HepG2 (cell line): ENCODE results near the gene GSAP. TPM values are rescaled to one million over a fixed set of nuclear protein-coding genes. Genes with fewer than 3 reads are reported as not detected.

Source experiments
- DDIT3 ChIP-seq: sonication (generic); formaldehyde crosslinking; IDR thresholded peaks from 2 replicates; pipeline ENCODE4 v1.4.0; 2020; ENCODE audit warnings: mild to moderate bottlenecking, missing genetic modification reagents
- EP300 ChIP-seq, 3 experiments: sonication (generic) in 1 of 3; formaldehyde crosslinking in 1 of 3; IDR thresholded peaks; 2 replicates each; pipeline versions ENCODE4 v1.5.1 to v1.6.1; 2011 to 2020; ENCODE audit warnings: low read depth in 2 of 3, low read length in 2 of 3, borderline replicate concordance in 1 of 3, improper control_type of control experiment in 1 of 3, mild to moderate bottlenecking in 1 of 3, missing genetic modification reagents in 1 of 3, moderate library complexity in 1 of 3
- HMG20A ChIP-seq: IDR thresholded peaks from 2 replicates; pipeline ENCODE4 v1.6.1; 2016; ENCODE audit warnings: borderline replicate concordance
- HNRNPUL1 ChIP-seq: fragments of 200-400 bp; formaldehyde crosslinking; IDR thresholded peaks from 2 replicates; pipeline ENCODE4 v1.6.1; 2017; ENCODE audit warnings: low read depth, mild to moderate bottlenecking, low read length, moderate library complexity
- MLX ChIP-seq: IDR thresholded peaks from 2 replicates; pipeline ENCODE4 v1.6.1; 2016
- RAD21 ChIP-seq: fragments of 450-650 bp; formaldehyde crosslinking; IDR thresholded peaks from 2 replicates; pipeline ENCODE4 v1.5.0; 2020; ENCODE audit warnings: mild to moderate bottlenecking
- RFX1 ChIP-seq: fragments of 450-650 bp; IDR thresholded peaks from 2 replicates; pipeline ENCODE4 v1.6.1; 2017
- RFXANK ChIP-seq: IDR thresholded peaks from 2 replicates; pipeline ENCODE4 v1.6.1; 2016
- SP1 ChIP-seq, 2 experiments: fragments of 450-650 bp in 1 of 2; sonication (generic) in 1 of 2; formaldehyde crosslinking in 1 of 2; IDR thresholded peaks; 2 replicates each; pipeline versions ENCODE4 v1.4.0 to v1.6.1; 2016 to 2020; ENCODE audit warnings: missing genetic modification reagents in 1 of 2
- TFE3 ChIP-seq: IDR thresholded peaks from 2 replicates; pipeline ENCODE4 v1.6.1; 2016
- THAP11 ChIP-seq: IDR thresholded peaks from 2 replicates; pipeline ENCODE4 v1.6.1; 2016; ENCODE audit warnings: missing biosample characterization, missing genetic modification reagents
- TSC22D2 ChIP-seq: sonication (generic); formaldehyde crosslinking; IDR thresholded peaks from 2 replicates; pipeline ENCODE4 v1.5.1; 2020; ENCODE audit warnings: missing genetic modification reagents, mild to moderate bottlenecking, borderline replicate concordance
- ZFP36 ChIP-seq: fragments of 150-350 bp; IDR thresholded peaks from 2 replicates; pipeline ENCODE4 v1.6.1; 2018; ENCODE audit warnings: borderline replicate concordance, low read length, low read depth; ENCODE audit not compliant: partially characterized antibody
- ZNF17 ChIP-seq: sonication (generic); formaldehyde crosslinking; IDR thresholded peaks from 2 replicates; pipeline ENCODE4 v1.5.0; 2020; ENCODE audit warnings: mild to moderate bottlenecking, missing genetic modification reagents
- ZNF232 ChIP-seq: sonication (generic); formaldehyde crosslinking; IDR thresholded peaks from 2 replicates; pipeline ENCODE4 v1.4.0; 2020; ENCODE audit warnings: missing genetic modification reagents, borderline replicate concordance
- ZNF24 ChIP-seq: fragments of 450-650 bp; IDR thresholded peaks from 2 replicates; pipeline ENCODE4 v1.6.1; 2017; ENCODE audit warnings: antibody characterized with exemption, mild to moderate bottlenecking
- ZNF292 ChIP-seq: sonication (generic); formaldehyde crosslinking; IDR thresholded peaks from 2 replicates; pipeline ENCODE4 v1.8.1; 2022; ENCODE audit warnings: mild to moderate bottlenecking, low read depth, missing genetic modification reagents, borderline replicate concordance
- ZNF296 ChIP-seq: sonication (generic); formaldehyde crosslinking; conservative IDR thresholded peaks from 2 replicates; pipeline ENCODE4 v1.5.0; 2020; ENCODE audit warnings: mild to moderate bottlenecking, missing genetic modification reagents
- ZNF432 ChIP-seq: sonication (generic); formaldehyde crosslinking; IDR thresholded peaks from 2 replicates; pipeline ENCODE4 v1.5.0; 2020; ENCODE audit warnings: missing genetic modification reagents, mild to moderate bottlenecking, borderline replicate concordance
- ZNF83 ChIP-seq: sonication (generic); formaldehyde crosslinking; IDR thresholded peaks from 2 replicates; pipeline ENCODE4 v1.4.0; 2020; ENCODE audit warnings: missing genetic modification reagents, mild to moderate bottlenecking, borderline replicate concordance
- ZSCAN12 ChIP-seq: sonication (generic); formaldehyde crosslinking; IDR thresholded peaks from 2 replicates; pipeline ENCODE4 v1.9.0; 2021; ENCODE audit warnings: mild to moderate bottlenecking, missing genetic modification reagents
- polyA plus RNA-seq, 8 experiments: library from polyadenylated mRNA; depleted of rRNA in 3 of 8; stranded (reverse) in 7 of 8; unstranded in 1 of 8; fragments of >200 nt; fragmentation: Illumina TruSeq in 4 of 8; extraction: Trizol in 4 of 8; gene quantifications; 2 replicates each; pipeline versions ENCODE4 v1.2.1 to v1.2.3, GENCODE V29; 2011 to 2016; ENCODE audit warnings: low read depth in 4 of 8, missing spikeins in 1 of 8, mixed read lengths in 1 of 8; ENCODE audit not compliant: insufficient read depth in 1 of 8
- total RNA-seq, 5 experiments: library from RNA; depleted of rRNA; stranded (reverse); fragments of >200 nt; fragmentation: Illumina TruSeq; extraction: Trizol; gene quantifications; 2 replicates each; pipeline ENCODE4 v1.2.3, GENCODE V29; 2016; ENCODE audit warnings: low read depth in 1 of 5
- TF ChIP-seq, protein P1 (sequence below): sonication (generic); formaldehyde crosslinking; IDR thresholded peaks from 2 replicates; pipeline ENCODE4 v1.4.0; 2020; ENCODE audit warnings: missing genetic modification reagents

GSAP gene
- total and polyA plus RNA-seq, 2 of the 13 experiments (the other 11 are each of a cell fraction or from before 2014, with no cell fraction given) = 34.6 to 40.6 TPM

DNA sequence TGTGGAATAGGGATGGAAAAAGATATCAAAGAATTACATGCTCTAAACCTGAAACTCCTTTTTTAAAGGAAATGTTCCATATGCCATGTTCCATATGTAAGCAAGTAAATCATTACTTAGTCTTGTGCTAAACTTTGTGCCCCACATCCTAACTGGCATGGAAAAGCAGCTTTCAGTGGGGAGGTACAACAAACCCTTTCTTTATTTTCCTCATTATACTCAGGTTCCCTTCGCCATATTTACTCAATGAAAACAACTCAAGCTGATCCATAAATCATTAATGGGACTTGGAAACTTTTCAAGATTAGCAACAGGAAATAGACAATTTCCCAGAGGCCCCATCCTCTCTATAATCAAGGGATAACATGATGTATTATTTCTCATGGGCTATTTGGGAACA, 56.0 kb downstream of the GSAP start (continued):
- TF ChIP-seq, protein P1, sequence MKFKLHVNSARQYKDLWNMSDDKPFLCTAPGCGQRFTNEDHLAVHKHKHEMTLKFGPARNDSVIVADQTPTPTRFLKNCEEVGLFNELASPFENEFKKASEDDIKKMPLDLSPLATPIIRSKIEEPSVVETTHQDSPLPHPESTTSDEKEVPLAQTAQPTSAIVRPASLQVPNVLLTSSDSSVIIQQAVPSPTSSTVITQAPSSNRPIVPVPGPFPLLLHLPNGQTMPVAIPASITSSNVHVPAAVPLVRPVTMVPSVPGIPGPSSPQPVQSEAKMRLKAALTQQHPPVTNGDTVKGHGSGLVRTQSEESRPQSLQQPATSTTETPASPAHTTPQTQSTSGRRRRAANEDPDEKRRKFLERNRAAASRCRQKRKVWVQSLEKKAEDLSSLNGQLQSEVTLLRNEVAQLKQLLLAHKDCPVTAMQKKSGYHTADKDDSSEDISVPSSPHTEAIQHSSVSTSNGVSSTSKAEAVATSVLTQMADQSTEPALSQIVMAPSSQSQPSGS (CRISPR knock-in tag) = no peak
- TF ChIP-seq TFE3 (CRISPR knock-in tag) (no peak), HNRNPUL1 (peak; percentile 92), ZNF83 (CRISPR knock-in tag) (no peak), RFXANK (CRISPR knock-in tag) (no peak), ZFP36 (no peak), ZNF432 (no peak), ZSCAN12 (CRISPR knock-in tag) (no peak), RAD21 (CRISPR knock-in tag) (no peak), MLX (CRISPR knock-in tag) (no peak), HMG20A (CRISPR knock-in tag) (peak; percentile 42; the same call in 1 of the 2 replicates), ZNF296 (CRISPR knock-in tag) (no peak), ZNF292 (CRISPR knock-in tag) (no peak), ZNF232 (CRISPR knock-in tag) (no peak), EP300 (IDR thresholded peaks at IDR 0.05; ENCODE audit: low read depth in 2 of 2, low read length in 2 of 2) (peak in 1 of 2 experiments; percentile 73; a peak in 2 of 4 replicates), EP300 (CRISPR knock-in tag; IDR thresholded peaks at IDR 0.05; ENCODE audit: borderline replicate concordance) (no peak; the same call in 1 of the 2 replicates), ZNF24 (no peak), ZNF17 (CRISPR knock-in tag) (no peak), RFX1 (no peak), DDIT3 (CRISPR knock-in tag) (no peak), TSC22D2 (CRISPR knock-in tag) (no peak), THAP11 (CRISPR knock-in tag) (no peak), SP1 (IDR thresholded peaks at IDR 0.05) (no peak), SP1 (CRISPR knock-in tag; IDR thresholded peaks at IDR 0.05) (no peak)
